ENCODE data around the gene STIM2.

GRCh38 chr4:26870576-26871262 lies 10.1 kb downstream of the STIM2 start:
- TF ChIP-seq YY1 (IDR thresholded peaks at IDR 0.05; ENCODE audit: low read depth): no peak
- TF ChIP-seq MAX (IDR thresholded peaks at IDR 0.05): no peak
- TF ChIP-seq TAF1 (IDR thresholded peaks at IDR 0.05; ENCODE audit: low read depth): no peak
- TF ChIP-seq CEBPB (IDR thresholded peaks at IDR 0.05): no peak
